Neuronal stem cell (in vitro differentiated cells): Measurements from ENCODE around the gene PYM1.

Experiments
- DNase-seq: peaks from one replicate; pipeline ENCODE4 v3.0.0-alpha.2; 2013; ENCODE audit warnings: low spot score
- H2AFZ ChIP-seq: one replicate; pipeline ENCODE4 v1.6.1; 2013; ENCODE audit warnings: mild to moderate bottlenecking, low read length, inconsistent platforms
- H2AK5ac ChIP-seq: 2 replicates; pipeline ENCODE4 v1.6.1; 2013; ENCODE audit warnings: low read depth, mild to moderate bottlenecking, inconsistent platforms, low read length, moderate library complexity, mixed read lengths
- H2BK120ac ChIP-seq: 2 replicates; pipeline ENCODE4 v1.6.1; 2013; ENCODE audit warnings: low read depth, mild to moderate bottlenecking, inconsistent platforms, low read length, moderate library complexity, mixed read lengths
- H2BK12ac ChIP-seq: one replicate; pipeline ENCODE4 v1.6.1; 2013; ENCODE audit warnings: low read length, inconsistent platforms
- H2BK15ac ChIP-seq: 2 replicates; pipeline ENCODE4 v1.6.1; 2013; ENCODE audit warnings: mild to moderate bottlenecking, low read length, inconsistent platforms, mixed read lengths
- H2BK5ac ChIP-seq: one replicate; pipeline ENCODE4 v1.6.1; 2013; ENCODE audit warnings: inconsistent platforms, mild to moderate bottlenecking, low read length, moderate library complexity
- H3K14ac ChIP-seq: one replicate; pipeline ENCODE4 v1.6.1; 2013; ENCODE audit warnings: low read length, inconsistent platforms
- H3K18ac ChIP-seq: 2 replicates; pipeline ENCODE4 v1.6.1; 2013; ENCODE audit warnings: low read length, inconsistent platforms
- H3K23ac ChIP-seq: 2 replicates; pipeline ENCODE4 v1.6.1; 2013; ENCODE audit warnings: low read depth, mild to moderate bottlenecking, mixed read lengths, low read length, inconsistent platforms; ENCODE audit not compliant: poor library complexity
- H3K27ac ChIP-seq: replicated peaks from 3 replicates; pipeline ENCODE4 v1.5.1; 2013; ENCODE audit warnings: low read length, inconsistent platforms
- H3K27me3 ChIP-seq, 3 experiments: 2 replicates each; pipeline ENCODE4 v1.6.1; 2013; ENCODE audit warnings: low read length in 3 of 3, mild to moderate bottlenecking in 2 of 3, inconsistent platforms in 1 of 3, low read depth in 1 of 3, mixed read lengths in 1 of 3, moderate library complexity in 1 of 3; ENCODE audit not compliant: control insufficient read depth in 3 of 3, insufficient read depth in 3 of 3
- H3K36me3 ChIP-seq, 2 donors: replicated peaks in 1 of 2; 2 replicates each; pipeline ENCODE4 v1.6.1; 2013; ENCODE audit warnings: low read length in 2 of 2; ENCODE audit not compliant: control insufficient read depth in 2 of 2, insufficient read depth in 2 of 2
- H3K4ac ChIP-seq: 2 replicates; pipeline ENCODE4 v1.6.1; 2013; ENCODE audit warnings: inconsistent platforms, mild to moderate bottlenecking, low read length, moderate library complexity
- H3K4me1 ChIP-seq, 2 donors: 1 replicate in 1 of 2; 2 replicates in 1 of 2; pipeline ENCODE4 v1.6.1; 2013; ENCODE audit warnings: low read length in 2 of 2, low read depth in 1 of 2; ENCODE audit not compliant: control insufficient read depth in 2 of 2, insufficient read depth in 1 of 2
- H3K4me2 ChIP-seq: one replicate; pipeline ENCODE4 v1.6.1; 2013; ENCODE audit warnings: mild to moderate bottlenecking, low read length, inconsistent platforms; ENCODE audit not compliant: insufficient read depth, poor library complexity, severe bottlenecking
- H3K4me3 ChIP-seq, 2 donors: 2 replicates each; pipeline ENCODE4 v1.5.1; 2013; ENCODE audit warnings: low read length in 2 of 2, mild to moderate bottlenecking in 2 of 2, inconsistent platforms in 1 of 2, moderate library complexity in 1 of 2
- H3K79me1 ChIP-seq: one replicate; pipeline ENCODE4 v1.6.1; 2013; ENCODE audit warnings: low read depth, mild to moderate bottlenecking, inconsistent platforms, low read length, moderate library complexity
- H3K9ac ChIP-seq: one replicate; pipeline ENCODE4 v1.6.1; 2013; ENCODE audit warnings: mild to moderate bottlenecking, low read depth, low read length, inconsistent platforms; ENCODE audit not compliant: poor library complexity
- H3K9me3 ChIP-seq, 2 donors: replicated peaks in 1 of 2; 2 replicates each; pipeline versions ENCODE3 to v1.6.1; 2013; ENCODE audit warnings: low read length in 2 of 2, mild to moderate bottlenecking in 2 of 2, inconsistent platforms in 1 of 2, low read depth in 1 of 2, mixed read lengths in 1 of 2, moderate library complexity in 1 of 2; ENCODE audit not compliant: control insufficient read depth in 2 of 2, insufficient read depth in 1 of 2
- H4K8ac ChIP-seq: one replicate; pipeline ENCODE4 v1.6.1; 2013; ENCODE audit warnings: low read depth, mild to moderate bottlenecking, inconsistent platforms, low read length, moderate library complexity
- H4K91ac ChIP-seq: one replicate; pipeline ENCODE4 v1.6.1; 2013; ENCODE audit warnings: low read length, low read depth, mild to moderate bottlenecking, inconsistent platforms; ENCODE audit not compliant: poor library complexity
- WGBS, 2 donors: extraction: QIAGEN DNeasy Blood & Tissue Kit; methylation state at CpG; one replicate each; pipeline ENCODE4 v1.1.7; 2013; ENCODE audit warnings: missing lambda C conversion rate in 2 of 2, mixed read lengths in 1 of 2; ENCODE audit not compliant: insufficient read length in 2 of 2, insufficient replicate concordance in 1 of 2; ENCODE audit errors: extremely low coverage in 2 of 2; 5-methylcytosine and 5-hydroxymethylcytosine counted together

PYM1 gene

GRCh38 chr12:55969356-55969755 lies 41.7 kb upstream of the PYM1 start:
- no peak overlapping the region for H3K4me2 ChIP-seq
- H3K4me3 ChIP-seq: no peak overlapping the region
- H3K18ac ChIP-seq: no peak overlapping the region
- H3K9me3 ChIP-seq: no peaks in the 10 kb centered on the region
- H3K27ac ChIP-seq: no peak overlapping the region
- no peak overlapping the region for H2BK12ac ChIP-seq
- H3K14ac ChIP-seq: no peak overlapping the region
- H3K9ac ChIP-seq: no peak overlapping the region
- no CpG with 5 or more reads among the region's 4 CpGs for WGBS, 2 donors
- H3K4ac ChIP-seq: no peak overlapping the region
- no peak overlapping the region for H4K91ac ChIP-seq
- H3K23ac ChIP-seq: no peak overlapping the region
- H3K4me1 ChIP-seq: peaks cover 7 to 26% of the 10 kb centered on the region in 2 donors
- no peak overlapping the region for H2BK120ac ChIP-seq
- peaks cover 14 to 54% of the 10 kb centered on the region in 2 donors for H3K36me3 ChIP-seq
- H2BK15ac ChIP-seq: no peak overlapping the region
- H2AFZ ChIP-seq: no peak overlapping the region
- H3K79me1 ChIP-seq: no peaks in the 10 kb centered on the region
- H2BK5ac ChIP-seq: no peak overlapping the region
- H3K27me3 ChIP-seq: no peaks in the 10 kb centered on the region
- no peak for DNase-seq
- no peak overlapping the region for H4K8ac ChIP-seq
- no peak overlapping the region for H2AK5ac ChIP-seq

- Histone ChIP-seq H3K27me3 (no peaks in the 10 kb centered on the region), H2BK120ac (no peak within 1 kb of the TSS), H4K91ac (no peak within 1 kb of the TSS), H3K36me3 (peaks cover 14 to 41% of the 10 kb centered on the region in 2 donors), H3K23ac (peak within 1 kb of the TSS; percentile 20), H3K4me1 (peaks cover 8 to 20% of the 10 kb centered on the region in 2 donors), H2BK5ac (peak within 1 kb of the TSS; percentile 70), H2AFZ (peak within 1 kb of the TSS; percentile 97), H3K14ac (no peak within 1 kb of the TSS), H3K4me2 (peak within 1 kb of the TSS; percentile 79), H3K27ac (peak within 1 kb of the TSS; percentile 80), H4K8ac (no peak within 1 kb of the TSS), H3K4me3 (peak within 1 kb of the TSS; percentile 82 to 95), H3K18ac (peak within 1 kb of the TSS; percentile 96), H2AK5ac (peak within 1 kb of the TSS; percentile 66), H2BK12ac (no peak within 1 kb of the TSS), H3K9me3 (no peaks in the 10 kb centered on the region), H2BK15ac (peak within 1 kb of the TSS; percentile 19), H3K9ac (peak within 1 kb of the TSS; percentile 84), H3K4ac (peak within 1 kb of the TSS; percentile 5), H3K79me1 (peaks cover 1% of the 10 kb centered on the region)
- WGBS, 2 donors: no CpG with 5 or more reads among the region's 45 CpGs
- DNase-seq: peak; percentile 89
Measured at GRCh38 chr12:55966408-55967281, 39.0 kb upstream of the PYM1 start, which contains the start of gene CDK2. Gene CDK2, plus strand, starts transcription at chr12:55966830. Its CDS starts 179 bp downstream, at chr12:55967009.

- Histone ChIP-seq H4K91ac (no peak within 1 kb of the TSS), H3K27ac (peak within 1 kb of the TSS; percentile 80), H3K9ac (peak within 1 kb of the TSS; percentile 84), H2BK15ac (peak within 1 kb of the TSS; percentile 19), H2AFZ (peak within 1 kb of the TSS; percentile 97), H3K4me1 (peaks cover 8 to 20% of the 10 kb centered on the region in 2 donors), H3K4ac (peak within 1 kb of the TSS; percentile 5), H3K9me3 (no peaks in the 10 kb centered on the region), H3K36me3 (peaks cover 13 to 34% of the 10 kb centered on the region in 2 donors), H3K18ac (peak within 1 kb of the TSS; percentile 96), H3K4me3 (peak within 1 kb of the TSS; percentile 82 to 95), H4K8ac (no peak within 1 kb of the TSS), H2BK5ac (peak within 1 kb of the TSS; percentile 70), H3K4me2 (peak within 1 kb of the TSS; percentile 79), H3K27me3 (no peaks in the 10 kb centered on the region), H2BK12ac (no peak within 1 kb of the TSS), H3K14ac (no peak within 1 kb of the TSS), H3K23ac (peak within 1 kb of the TSS; percentile 20), H2BK120ac (no peak within 1 kb of the TSS), H3K79me1 (peaks cover 1% of the 10 kb centered on the region), H2AK5ac (peak within 1 kb of the TSS; percentile 66)
- DNase-seq: peak; percentile 65
- WGBS, 2 donors: no CpG with 5 or more reads among the region's 4 CpGs
Measured at GRCh38 chr12:55965941-55966407, 38.3 kb upstream of the PYM1 start, which contains the start of gene PMEL. Gene PMEL, minus strand, starts transcription at chr12:55966042. Its CDS starts 31 bp downstream, at chr12:55966011.

- H3K4me3 ChIP-seq: peak overlapping the region; percentile 80 to 82
Measured at GRCh38 chr12:55965240-55965639, 37.5 kb upstream of the PYM1 start.

More at GRCh38 chr12:55965240-55965639, 37.5 kb upstream of the PYM1 start:
- Histone ChIP-seq H3K9ac (peak overlapping the region; percentile 14), H3K36me3 (peaks cover 8 to 27% of the 10 kb centered on the region in 2 donors), H3K4me2 (peak overlapping the region; percentile 79), H2BK5ac (no peak overlapping the region), H4K91ac (no peak overlapping the region), H3K14ac (no peak overlapping the region), H2AFZ (peak overlapping the region; percentile 97), H3K27me3 (no peaks in the 10 kb centered on the region), H3K9me3 (no peaks in the 10 kb centered on the region), H3K27ac (peak overlapping the region; percentile 80), H3K18ac (peak overlapping the region; percentile 44), H4K8ac (no peak overlapping the region), H2BK15ac (no peak overlapping the region), H2BK12ac (no peak overlapping the region), H2AK5ac (peak overlapping the region; percentile 1), H2BK120ac (no peak overlapping the region), H3K79me1 (peaks cover 1% of the 10 kb centered on the region), H3K4me1 (peaks cover 8 to 15% of the 10 kb centered on the region in 2 donors), H3K4ac (no peak overlapping the region), H3K23ac (no peak overlapping the region)
- no CpG with 5 or more reads among the region's 5 CpGs for WGBS, 2 donors
- DNase-seq: peak; percentile 44
